HCT116 (cell line): ENCODE measurements around the gene PSG6. TPM values are rescaled to one million over a fixed set of nuclear protein-coding genes. Genes with fewer than 3 reads are reported as not detected.
"Not testable (repeated sequence)": the region's sequence is repeated elsewhere in the genome, so short reads cannot be mapped to it uniquely, and the experiment has no call there.

Source experiments
- ATAC-seq: fragments of 200-7000 bp; cut with Tn5 transposase; 2 replicates; pipeline ENCODE4 v1.9.1; 2020; ENCODE audit warnings: mild to moderate bottlenecking, moderate library complexity
- BruUV-seq: library from RNA; stranded (reverse); fragments of 400-500 nt; replicated peaks from 2 replicates; lab custom pipeline; 2021; lab: Mats Ljungman, UMichigan
- CTCF ChIA-PET: fragments of 300-600 bp; sonication (Branson Sonifier 250); formaldehyde crosslinking; loops from one replicate; lab custom pipeline; 2021; ENCODE audit warnings: antibody characterized with exemption; lab: Charles Lee
- POLR2A ChIA-PET: fragments of 300-600, 350-600 bp; sonication (Branson Sonifier 250); formaldehyde crosslinking; loops from one replicate; lab custom pipeline; 2021; ENCODE audit warnings: antibody characterized with exemption; lab: Charles Lee
- RAD21 ChIA-PET, 2 experiments: fragments of 300-600 bp; sonication (Branson Sonifier 250); formaldehyde crosslinking; loops; one replicate each; lab custom pipeline; 2023; ENCODE audit warnings: low total read pairs in 2 of 2; ENCODE audit not compliant: uncharacterized antibody in 2 of 2, unreplicated experiment in 2 of 2, low non-redundant PET in 1 of 2; lab: Charles Lee
- DNase-seq: peaks from one replicate; pipeline ENCODE4 v3.0.0-alpha.2; 2010; ENCODE audit warnings: low read depth, low spot score
- H2AFZ ChIP-seq: fragments of 200-600 bp; shearing (Covaris generic), sonication (generic); 2 replicates; pipeline ENCODE4 v1.6.1; 2017; ENCODE audit warnings: low read depth, mixed run types, mixed read lengths, antibody characterized with exemption, low read length; ENCODE audit not compliant: poor library complexity, severe bottlenecking
- H3K27ac ChIP-seq: 2 replicates; pipeline ENCODE4 v1.5.1; 2012; ENCODE audit warnings: low read depth, low read length
- H3K27me3 ChIP-seq: fragments of 200-600 bp; sonication (generic); 2 replicates; pipeline ENCODE4 v1.6.1; 2016; ENCODE audit warnings: mixed run types, low read length, mixed read lengths; ENCODE audit not compliant: insufficient read depth
- H3K36me3 ChIP-seq, 2 experiments: fragments of 200-500 bp in 1 of 2; fragments of 200-600 bp in 1 of 2; sonication (Bioruptor generic) in 1 of 2; sonication (generic) in 1 of 2; 2 replicates each; pipeline versions ENCODE4 v1.5.1 to v1.6.1; 2014 to 2016; ENCODE audit warnings: low read length in 2 of 2, inconsistent platforms in 1 of 2, mixed read lengths in 1 of 2, mixed run types in 1 of 2; ENCODE audit not compliant: insufficient read depth in 2 of 2, control insufficient read depth in 1 of 2
- H3K4me1 ChIP-seq, 2 experiments: fragments of 200-600 bp in 1 of 2; sonication (generic) in 1 of 2; 2 replicates each; pipeline versions ENCODE4 v1.5.1 to v1.6.1; 2012 to 2017; ENCODE audit warnings: low read length in 2 of 2, inconsistent platforms in 1 of 2, mild to moderate bottlenecking in 1 of 2, mixed read lengths in 1 of 2, mixed run types in 1 of 2, moderate library complexity in 1 of 2; ENCODE audit not compliant: insufficient read depth in 2 of 2, control insufficient read depth in 1 of 2
- H3K4me2 ChIP-seq: fragments of 200-600 bp; sonication (generic); 2 replicates; pipeline ENCODE4 v1.6.1; 2017; ENCODE audit warnings: mixed run types, low read length, mixed read lengths
- H3K4me3 ChIP-seq, 2 experiments: fragments of 200-600 bp in 1 of 2; sonication (generic) in 1 of 2; replicated peaks in 1 of 2; 2 replicates each; pipeline ENCODE4 v1.5.1; 2011 to 2016; ENCODE audit warnings: low read length in 2 of 2, control low read depth in 1 of 2, low read depth in 1 of 2, mild to moderate bottlenecking in 1 of 2, mixed read lengths in 1 of 2, mixed run types in 1 of 2
- H3K79me2 ChIP-seq: fragments of 200-600 bp; sonication (generic); 2 replicates; pipeline ENCODE4 v1.6.1; 2017; ENCODE audit warnings: mild to moderate bottlenecking, mixed run types, low read length, moderate library complexity, mixed read lengths; ENCODE audit not compliant: insufficient read depth
- H3K9ac ChIP-seq: fragments of 200-600 bp; sonication (generic); 2 replicates; pipeline ENCODE4 v1.6.1; 2016; ENCODE audit warnings: low read length, mixed read lengths
- H3K9me2 ChIP-seq: fragments of 200-600 bp; sonication (generic), shearing (Covaris generic); 2 replicates; pipeline ENCODE4 v1.6.1; 2017; ENCODE audit warnings: mixed run types, mild to moderate bottlenecking, moderate library complexity; ENCODE audit not compliant: insufficient read depth
- H3K9me3 ChIP-seq, 2 experiments: fragments of 200-500 bp in 1 of 2; fragments of 200-600 bp in 1 of 2; sonication (Bioruptor generic) in 1 of 2; sonication (generic) in 1 of 2; 2 replicates each; pipeline ENCODE4 v1.6.1; 2014 to 2017; ENCODE audit warnings: low read length in 2 of 2, mixed read lengths in 2 of 2, inconsistent platforms in 1 of 2, low read depth in 1 of 2, mild to moderate bottlenecking in 1 of 2, mixed run types in 1 of 2, moderate library complexity in 1 of 2; ENCODE audit not compliant: control insufficient read depth in 1 of 2, insufficient read depth in 1 of 2
- H4K20me1 ChIP-seq: fragments of 200-600 bp; sonication (generic), shearing (Covaris generic); 2 replicates; pipeline ENCODE4 v1.6.1; 2017; ENCODE audit warnings: mixed run types, mild to moderate bottlenecking, moderate library complexity; ENCODE audit not compliant: insufficient read depth
- intact Hi-C: fragments of 100-400 bp; cut with micrococcal nuclease; formaldehyde crosslinking; loops from 2 replicates; pipeline ENCODE4 v1.10.0; 2022
- total RNA-seq: library from RNA; stranded (reverse); gene quantifications from one replicate; pipeline ENCODE4 v1.2.1, GENCODE V29; 2021; ENCODE audit not compliant: unreplicated experiment

PSG6 gene
- total RNA-seq, 1 experiment from 2014 or later, result not detected

GRCh38 chr19:42934726-42935125 is 17.0 kb upstream of the PSG6 start:
- RAD21 ChIA-PET, H3K27ac ChIP-seq, H3K27me3 ChIP-seq, H4K20me1 ChIP-seq, H3K36me3 ChIP-seq, H3K9me3 ChIP-seq, intact Hi-C loops, POLR2A ChIA-PET, BruUV-seq, H3K4me3 ChIP-seq, H3K4me2 ChIP-seq, ATAC-seq, H3K79me2 ChIP-seq, H3K9ac ChIP-seq, H2AFZ ChIP-seq, DNase-seq, H3K9me2 ChIP-seq, CTCF ChIA-PET: not testable (repeated sequence)
- H3K4me1 ChIP-seq, result peaks cover 0 to 10% of the 10 kb centered on the region in 2 experiments; a peak in 2 of 4 replicates

- H3K9me3 ChIP-seq, H3K27me3 ChIP-seq, H3K9ac ChIP-seq, RAD21 ChIA-PET, H3K4me2 ChIP-seq, DNase-seq, BruUV-seq, intact Hi-C loops, CTCF ChIA-PET, H3K79me2 ChIP-seq, H2AFZ ChIP-seq, H3K27ac ChIP-seq, H4K20me1 ChIP-seq, ATAC-seq, H3K9me2 ChIP-seq, H3K36me3 ChIP-seq, H3K4me3 ChIP-seq, POLR2A ChIA-PET: not testable (repeated sequence)
- H3K4me1 ChIP-seq, result peaks cover 0 to 10% of the 10 kb centered on the region in 2 experiments; a peak in 2 of 4 replicates
Observed at GRCh38 chr19:42934183-42934582, 16.5 kb upstream of the PSG6 start.

DNA sequence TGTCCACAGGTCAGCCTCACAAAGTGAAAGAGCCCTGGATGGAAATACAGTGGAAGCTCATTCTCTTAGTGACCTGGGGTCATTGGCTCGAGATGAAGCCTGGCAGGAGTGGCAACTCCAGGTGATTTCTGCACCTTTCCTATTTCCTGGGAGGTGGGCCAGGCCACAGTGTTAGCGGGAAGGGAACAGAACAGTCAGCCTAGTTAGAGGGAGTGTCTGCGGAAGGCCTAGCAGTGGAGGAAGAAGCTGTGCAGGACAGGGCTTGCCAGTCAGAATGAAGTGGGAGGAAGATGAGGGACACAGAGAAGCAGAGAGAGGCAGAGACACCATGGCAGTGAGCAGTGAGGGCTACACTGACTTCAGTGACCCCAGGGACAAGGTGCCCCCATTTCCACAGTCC is 15.7 kb upstream of the PSG6 start:
- H3K27me3 ChIP-seq, H3K4me2 ChIP-seq, BruUV-seq, H3K9me2 ChIP-seq, DNase-seq, H3K36me3 ChIP-seq, H4K20me1 ChIP-seq, POLR2A ChIA-PET, RAD21 ChIA-PET, intact Hi-C loops, H3K79me2 ChIP-seq, H3K9ac ChIP-seq, H3K27ac ChIP-seq, ATAC-seq, CTCF ChIA-PET, H3K9me3 ChIP-seq, H3K4me3 ChIP-seq, H2AFZ ChIP-seq: not testable (repeated sequence)
- H3K4me1 ChIP-seq, result peaks cover 0 to 10% of the 10 kb centered on the region in 2 experiments; a peak in 2 of 4 replicates

GRCh38 chr19:42932485-42933101 is 14.9 kb upstream of the PSG6 start:
- DNase-seq, ATAC-seq, H3K27ac ChIP-seq, H3K9me2 ChIP-seq, H3K27me3 ChIP-seq, intact Hi-C loops, H2AFZ ChIP-seq, H3K9me3 ChIP-seq, H3K4me3 ChIP-seq, BruUV-seq, H4K20me1 ChIP-seq, H3K36me3 ChIP-seq, H3K9ac ChIP-seq, POLR2A ChIA-PET, RAD21 ChIA-PET, CTCF ChIA-PET, H3K79me2 ChIP-seq: not testable (repeated sequence)
- Histone ChIP-seq H3K4me1 (peaks cover 0 to 10% of the 10 kb centered on the region in 2 experiments; a peak in 2 of 4 replicates), H3K4me2 (peak overlapping the region; percentile 12; the same call in 1 of the 2 replicates)
